Measurements from ENCODE around the gene POTEJ. TPM values are rescaled to one million over a fixed set of nuclear protein-coding genes. Genes with fewer than 3 reads are reported as not detected.
"Not testable (repeated sequence)": the region's sequence is repeated elsewhere in the genome, so short reads cannot be mapped to it uniquely, and the experiment has no call there.

Gene POTEJ
- total RNA-seq, 1 donor from 2014 or later, result 0.19 TPM

- H3K27ac Mint-ChIP-seq; H3K36me3 Mint-ChIP-seq (ENCODE audit: insufficient read depth); H3K4me1 Mint-ChIP-seq (ENCODE audit: low read depth): not testable (repeated sequence)
Observed at GRCh38 chr2:130590842-130591359, 20.3 kb upstream of the POTEJ start.

GRCh38 chr2:130592791-130593414, 18.3 kb upstream of the POTEJ start:
- DNase-seq (ENCODE audit: low spot score, unreplicated experiment); H3K4me3 Mint-ChIP-seq (ENCODE audit: low read depth); H3K27me3 Mint-ChIP-seq; H3K9me3 Mint-ChIP-seq (ENCODE audit: low read depth); H3K27ac Mint-ChIP-seq; H3K36me3 Mint-ChIP-seq (ENCODE audit: insufficient read depth); H3K4me1 Mint-ChIP-seq (ENCODE audit: low read depth): not testable (repeated sequence)

More at GRCh38 chr2:130590842-130591359, 20.3 kb upstream of the POTEJ start:
- DNase-seq (ENCODE audit: low spot score, unreplicated experiment); H3K9me3 Mint-ChIP-seq (ENCODE audit: low read depth); H3K27me3 Mint-ChIP-seq; H3K4me3 Mint-ChIP-seq (ENCODE audit: low read depth): not testable (repeated sequence)

GRCh38 chr2:130594011-130594410, 17.2 kb upstream of the POTEJ start:
- not testable (repeated sequence) for H3K27ac Mint-ChIP-seq; H3K36me3 Mint-ChIP-seq (ENCODE audit: insufficient read depth); H3K4me1 Mint-ChIP-seq (ENCODE audit: low read depth); H3K4me3 Mint-ChIP-seq (ENCODE audit: low read depth); H3K27me3 Mint-ChIP-seq; DNase-seq (ENCODE audit: low spot score, unreplicated experiment); H3K9me3 Mint-ChIP-seq (ENCODE audit: low read depth)

GRCh38 chr2:130596757-130597156, 14.5 kb upstream of the POTEJ start:
- DNase-seq (ENCODE audit: low spot score, unreplicated experiment), result not testable (repeated sequence)

GRCh38 chr2:130597994-130598393, 13.2 kb upstream of the POTEJ start:
- not testable (repeated sequence) for H3K27ac Mint-ChIP-seq; H3K4me3 Mint-ChIP-seq (ENCODE audit: low read depth); H3K27me3 Mint-ChIP-seq; H3K4me1 Mint-ChIP-seq (ENCODE audit: low read depth); H3K36me3 Mint-ChIP-seq (ENCODE audit: insufficient read depth); H3K9me3 Mint-ChIP-seq (ENCODE audit: low read depth); DNase-seq (ENCODE audit: low spot score, unreplicated experiment)

More at GRCh38 chr2:130596757-130597156, 14.5 kb upstream of the POTEJ start:
- H3K27me3 Mint-ChIP-seq; H3K4me3 Mint-ChIP-seq (ENCODE audit: low read depth); H3K27ac Mint-ChIP-seq; H3K9me3 Mint-ChIP-seq (ENCODE audit: low read depth); H3K36me3 Mint-ChIP-seq (ENCODE audit: insufficient read depth); H3K4me1 Mint-ChIP-seq (ENCODE audit: low read depth): not testable (repeated sequence)

GRCh38 chr2:130598463-130598862, 12.8 kb upstream of the POTEJ start:
- peak overlapping the region; percentile 31 for H3K4me3 Mint-ChIP-seq (ENCODE audit: low read depth)
- H3K36me3 Mint-ChIP-seq (ENCODE audit: insufficient read depth); DNase-seq (ENCODE audit: low spot score, unreplicated experiment); H3K9me3 Mint-ChIP-seq (ENCODE audit: low read depth); H3K4me1 Mint-ChIP-seq (ENCODE audit: low read depth); H3K27ac Mint-ChIP-seq; H3K27me3 Mint-ChIP-seq: not testable (repeated sequence)

- H3K36me3 Mint-ChIP-seq (ENCODE audit: insufficient read depth); H3K9me3 Mint-ChIP-seq (ENCODE audit: low read depth); H3K27ac Mint-ChIP-seq; H3K27me3 Mint-ChIP-seq; H3K4me1 Mint-ChIP-seq (ENCODE audit: low read depth); DNase-seq (ENCODE audit: low spot score, unreplicated experiment): not testable (repeated sequence)
- peak within 1 kb of the TSS; percentile 31 for H3K4me3 Mint-ChIP-seq (ENCODE audit: low read depth)
Observed at GRCh38 chr2:130599393-130599792, 11.8 kb upstream of the POTEJ start, which contains the start of gene CFC1. CFC1 (minus strand) TSS chr2:130599575; CDS start chr2:130599287, 288 bp downstream.

- H3K27ac Mint-ChIP-seq; H3K4me1 Mint-ChIP-seq (ENCODE audit: low read depth); H3K27me3 Mint-ChIP-seq; DNase-seq (ENCODE audit: low spot score, unreplicated experiment); H3K4me3 Mint-ChIP-seq (ENCODE audit: low read depth); H3K36me3 Mint-ChIP-seq (ENCODE audit: insufficient read depth); H3K9me3 Mint-ChIP-seq (ENCODE audit: low read depth): not testable (repeated sequence)
Observed at GRCh38 chr2:130599926-130600325, 11.3 kb upstream of the POTEJ start.

- H3K27me3 Mint-ChIP-seq; H3K4me3 Mint-ChIP-seq (ENCODE audit: low read depth); H3K9me3 Mint-ChIP-seq (ENCODE audit: low read depth); H3K36me3 Mint-ChIP-seq (ENCODE audit: insufficient read depth); DNase-seq (ENCODE audit: low spot score, unreplicated experiment); H3K4me1 Mint-ChIP-seq (ENCODE audit: low read depth); H3K27ac Mint-ChIP-seq: not testable (repeated sequence)
Observed at GRCh38 chr2:130601648-130602302, 9.5 kb upstream of the POTEJ start.

GRCh38 chr2:130608276-130609001, 2.8 kb upstream of the POTEJ start:
- not testable (repeated sequence) for H3K4me3 Mint-ChIP-seq (ENCODE audit: low read depth); H3K4me1 Mint-ChIP-seq (ENCODE audit: low read depth); H3K36me3 Mint-ChIP-seq (ENCODE audit: insufficient read depth); DNase-seq (ENCODE audit: low spot score, unreplicated experiment); H3K9me3 Mint-ChIP-seq (ENCODE audit: low read depth); H3K27ac Mint-ChIP-seq; H3K27me3 Mint-ChIP-seq

- not testable (repeated sequence) for DNase-seq (ENCODE audit: low spot score, unreplicated experiment)
Observed at GRCh38 chr2:130609002-130609920, 2.0 kb upstream of the POTEJ start.

GRCh38 chr2:130610486-130610885, 754 bp upstream of the POTEJ start:
- not testable (repeated sequence) for H3K9me3 Mint-ChIP-seq (ENCODE audit: low read depth); H3K4me3 Mint-ChIP-seq (ENCODE audit: low read depth); H3K27ac Mint-ChIP-seq; H3K27me3 Mint-ChIP-seq; H3K36me3 Mint-ChIP-seq (ENCODE audit: insufficient read depth); DNase-seq (ENCODE audit: low spot score, unreplicated experiment); H3K4me1 Mint-ChIP-seq (ENCODE audit: low read depth)

More at GRCh38 chr2:130609002-130609920, 2.0 kb upstream of the POTEJ start:
- not testable (repeated sequence) for H3K4me3 Mint-ChIP-seq (ENCODE audit: low read depth); H3K27ac Mint-ChIP-seq; H3K36me3 Mint-ChIP-seq (ENCODE audit: insufficient read depth); H3K4me1 Mint-ChIP-seq (ENCODE audit: low read depth); H3K27me3 Mint-ChIP-seq; H3K9me3 Mint-ChIP-seq (ENCODE audit: low read depth)
